Measurements from ENCODE around the gene LRRC74A.

DNA sequence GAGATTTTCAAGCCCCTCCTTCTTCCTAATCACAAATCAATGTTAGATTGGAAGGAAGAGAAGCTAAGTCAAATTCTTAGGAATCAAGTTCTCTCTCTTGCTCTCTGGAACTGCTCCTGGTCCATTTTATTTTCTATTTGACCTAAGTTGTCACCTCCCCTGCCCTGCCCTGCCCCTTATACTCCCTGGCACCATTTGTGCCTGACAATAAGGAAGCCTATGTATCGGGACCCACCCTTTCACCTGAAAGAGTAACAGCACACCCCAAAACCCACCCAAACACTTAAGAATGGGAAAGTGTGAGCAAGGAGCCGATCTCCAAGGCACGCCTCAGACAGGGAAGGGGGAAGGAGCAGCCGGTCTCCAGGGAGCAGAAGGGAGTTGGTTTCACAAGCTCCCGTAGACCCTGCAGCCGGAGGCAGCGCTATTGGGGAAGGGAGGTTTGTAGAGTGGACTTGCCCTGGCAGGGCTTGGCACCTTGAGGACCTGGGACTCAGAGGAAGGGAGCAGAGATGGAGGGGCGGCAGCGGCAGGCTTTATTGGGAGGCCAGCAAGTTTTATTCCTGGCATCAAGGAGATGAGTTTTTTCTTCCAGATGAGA lies 1.6 kb downstream of the LRRC74A start:
- TF ChIP-seq, protein P1, sequence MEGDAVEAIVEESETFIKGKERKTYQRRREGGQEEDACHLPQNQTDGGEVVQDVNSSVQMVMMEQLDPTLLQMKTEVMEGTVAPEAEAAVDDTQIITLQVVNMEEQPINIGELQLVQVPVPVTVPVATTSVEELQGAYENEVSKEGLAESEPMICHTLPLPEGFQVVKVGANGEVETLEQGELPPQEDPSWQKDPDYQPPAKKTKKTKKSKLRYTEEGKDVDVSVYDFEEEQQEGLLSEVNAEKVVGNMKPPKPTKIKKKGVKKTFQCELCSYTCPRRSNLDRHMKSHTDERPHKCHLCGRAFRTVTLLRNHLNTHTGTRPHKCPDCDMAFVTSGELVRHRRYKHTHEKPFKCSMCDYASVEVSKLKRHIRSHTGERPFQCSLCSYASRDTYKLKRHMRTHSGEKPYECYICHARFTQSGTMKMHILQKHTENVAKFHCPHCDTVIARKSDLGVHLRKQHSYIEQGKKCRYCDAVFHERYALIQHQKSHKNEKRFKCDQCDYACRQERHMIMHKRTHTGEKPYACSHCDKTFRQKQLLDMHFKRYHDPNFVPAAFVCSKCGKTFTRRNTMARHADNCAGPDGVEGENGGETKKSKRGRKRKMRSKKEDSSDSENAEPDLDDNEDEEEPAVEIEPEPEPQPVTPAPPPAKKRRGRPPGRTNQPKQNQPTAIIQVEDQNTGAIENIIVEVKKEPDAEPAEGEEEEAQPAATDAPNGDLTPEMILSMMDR (IDR thresholded peaks at IDR 0.05), result no peak
- TF ChIP-seq POLR2A (IDR thresholded peaks at IDR 0.05), result no peak

Data from lower leg skin (tissue), 3 donors.